ENCODE data around the gene TANGO6.
"Not testable (repeated sequence)": the region's sequence is repeated elsewhere in the genome, so short reads cannot be mapped to it uniquely, and the experiment has no call there.

TANGO6 gene

GRCh38 chr16:68843482-68844210 is at the start of gene TANGO6:
Gene TANGO6 (plus strand): TSS chr16:68843531. CDS start chr16:68843618, 87 bp downstream.
- peak; percentile 80 for DNase-seq

GRCh38 chr16:68798398-68798797 is 44.9 kb upstream of the TANGO6 start:
- no peak for DNase-seq

DNA sequence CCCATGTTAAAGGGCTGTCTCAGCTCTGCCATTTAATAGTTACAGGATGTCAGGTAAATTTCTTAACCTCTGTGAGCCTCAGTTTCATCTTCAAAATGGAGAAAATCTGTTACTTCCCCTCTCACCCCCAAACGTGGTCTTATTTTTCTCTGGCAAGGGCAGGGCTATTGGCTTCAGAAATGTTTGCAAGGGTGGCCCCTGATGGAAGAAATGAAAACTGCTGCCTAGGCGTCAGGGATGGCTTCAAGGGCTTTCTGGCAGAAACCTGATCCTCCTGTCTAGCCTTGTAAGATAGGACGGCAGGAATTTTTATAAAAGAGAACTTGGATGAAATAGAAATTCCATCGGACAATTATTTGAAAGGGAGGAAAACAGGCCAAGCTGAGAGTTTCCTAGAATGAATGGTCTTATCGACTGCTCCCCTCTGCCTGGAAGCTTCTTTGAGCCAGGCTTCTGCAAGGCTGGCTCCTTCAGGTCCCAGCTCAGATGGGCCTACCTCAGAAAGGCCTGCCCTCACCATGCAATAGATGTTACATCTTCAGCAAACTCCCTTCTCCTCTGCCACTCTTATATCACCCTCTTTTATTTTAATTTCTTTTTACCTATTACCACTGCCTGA is 43.0 kb upstream of the TANGO6 start:
- peak; percentile 87 for DNase-seq

DNA sequence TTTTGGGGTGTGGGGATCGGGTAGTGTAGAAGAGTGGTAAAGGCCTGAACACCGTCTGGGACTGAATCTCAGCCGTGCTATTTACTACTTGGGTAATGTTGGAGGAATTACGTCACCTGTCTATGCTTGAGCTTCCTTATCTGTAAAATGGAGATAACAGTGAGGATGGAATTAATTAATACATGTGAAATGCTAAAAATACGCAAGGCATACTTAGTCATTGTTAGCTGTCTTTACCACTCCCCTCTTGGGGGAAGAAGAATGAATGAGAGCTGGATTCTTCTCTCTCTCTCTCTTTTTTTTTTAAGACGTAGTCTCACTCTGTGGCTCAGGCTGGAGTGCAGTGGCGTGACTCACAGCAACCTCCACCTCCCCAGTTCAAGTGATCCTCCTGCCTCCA is 41.1 kb upstream of the TANGO6 start:
- peak; percentile 90 for DNase-seq

GRCh38 chr16:68806422-68806821 is 36.9 kb upstream of the TANGO6 start:
- DNase-seq, result no peak

GRCh38 chr16:68806981-68807380 is 36.4 kb upstream of the TANGO6 start:
- no peak for DNase-seq

DNA sequence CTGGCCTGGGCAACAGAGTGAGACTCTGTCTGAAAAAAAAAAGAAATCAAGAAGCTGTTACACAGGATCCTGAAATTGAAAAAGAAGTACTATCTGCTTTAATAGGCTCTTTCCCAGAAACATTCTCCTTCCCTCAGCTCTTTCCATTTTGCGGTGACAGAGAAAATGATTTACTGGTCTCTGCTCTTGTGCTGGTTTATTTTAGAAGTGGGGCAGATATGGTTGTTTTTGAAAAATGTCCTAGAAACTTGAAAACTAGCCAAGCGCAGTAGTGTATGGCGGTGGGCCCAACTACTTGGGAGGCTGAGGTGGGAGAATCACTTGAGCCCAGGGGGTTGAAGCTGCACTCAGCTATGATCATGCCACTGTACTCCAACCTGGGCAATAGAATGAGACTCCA is 28.8 kb upstream of the TANGO6 start:
- DNase-seq, result no peak

DNA sequence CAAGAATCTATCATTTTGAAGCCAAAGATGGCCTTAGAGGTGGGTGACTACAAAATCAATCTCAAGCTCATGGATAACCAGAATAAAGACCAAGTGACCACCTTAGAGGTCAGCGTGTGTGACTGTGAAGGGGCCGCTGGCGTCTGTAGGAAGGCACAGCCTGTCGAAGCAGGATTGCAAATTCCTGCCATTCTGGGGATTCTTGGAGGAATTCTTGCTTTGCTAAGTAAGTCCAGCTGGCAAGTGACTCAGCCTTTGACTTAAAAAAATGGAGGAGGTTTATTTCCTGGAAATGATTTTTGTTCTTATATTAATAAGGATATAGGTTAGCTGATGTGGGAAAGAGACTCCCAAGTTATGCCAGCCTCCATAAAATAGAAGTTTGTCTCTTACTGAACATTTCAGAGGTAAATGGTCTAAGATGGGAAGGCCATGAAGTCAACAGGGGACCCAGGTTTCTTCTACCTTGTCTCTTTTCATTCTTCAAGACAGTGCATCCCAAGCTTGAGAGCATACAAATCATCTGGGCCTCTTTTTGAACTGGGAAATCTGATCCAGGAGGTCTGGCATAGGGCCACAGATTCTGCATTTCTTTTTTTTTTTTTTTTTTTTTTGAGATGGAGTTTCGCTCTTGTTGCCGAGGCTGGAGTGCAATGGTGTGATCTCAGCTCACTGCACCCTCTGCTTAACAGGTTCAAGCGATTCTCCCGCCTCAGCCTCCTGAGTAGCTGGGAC is 19.8 kb upstream of the TANGO6 start:
- DNase-seq, result peak; percentile 93

- DNase-seq, result no peak
These were observed 17.9 kb upstream of the TANGO6 start for GRCh38 chr16:68825427-68825826.

DNA sequence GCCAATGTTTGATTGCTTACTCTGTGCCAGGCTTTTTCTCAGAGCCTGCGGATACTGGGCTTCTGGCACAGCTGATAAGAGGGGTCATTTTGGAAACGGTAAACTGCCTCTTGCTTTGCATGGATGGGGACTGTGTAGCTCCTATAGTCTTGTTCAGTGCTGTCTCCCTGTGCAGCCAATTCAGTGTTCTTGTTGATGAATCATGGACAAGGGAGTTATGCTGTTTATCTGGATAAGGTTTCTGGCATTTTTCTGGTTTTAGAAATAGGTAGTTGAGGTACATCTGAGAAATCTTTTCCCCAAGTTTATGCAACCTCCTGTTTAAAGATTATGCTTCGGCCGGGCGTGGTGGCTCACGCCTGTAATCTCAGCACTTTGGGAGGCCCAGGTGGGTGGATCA is 16.7 kb upstream of the TANGO6 start:
- no peak for DNase-seq

DNA sequence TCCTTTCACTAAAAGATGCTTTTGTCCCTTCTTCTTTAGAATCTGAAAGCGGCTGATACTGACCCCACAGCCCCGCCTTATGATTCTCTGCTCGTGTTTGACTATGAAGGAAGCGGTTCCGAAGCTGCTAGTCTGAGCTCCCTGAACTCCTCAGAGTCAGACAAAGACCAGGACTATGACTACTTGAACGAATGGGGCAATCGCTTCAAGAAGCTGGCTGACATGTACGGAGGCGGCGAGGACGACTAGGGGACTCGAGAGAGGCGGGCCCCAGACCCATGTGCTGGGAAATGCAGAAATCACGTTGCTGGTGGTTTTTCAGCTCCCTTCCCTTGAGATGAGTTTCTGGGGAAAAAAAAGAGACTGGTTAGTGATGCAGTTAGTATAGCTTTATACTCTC is 10.1 kb upstream of the TANGO6 start:
- no peak for DNase-seq

DNA sequence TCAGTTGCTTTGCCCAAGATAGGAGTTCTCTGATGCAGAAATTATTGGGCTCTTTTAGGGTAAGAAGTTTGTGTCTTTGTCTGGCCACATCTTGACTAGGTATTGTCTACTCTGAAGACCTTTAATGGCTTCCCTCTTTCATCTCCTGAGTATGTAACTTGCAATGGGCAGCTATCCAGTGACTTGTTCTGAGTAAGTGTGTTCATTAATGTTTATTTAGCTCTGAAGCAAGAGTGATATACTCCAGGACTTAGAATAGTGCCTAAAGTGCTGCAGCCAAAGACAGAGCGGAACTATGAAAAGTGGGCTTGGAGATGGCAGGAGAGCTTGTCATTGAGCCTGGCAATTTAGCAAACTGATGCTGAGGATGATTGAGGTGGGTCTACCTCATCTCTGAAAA is 8.8 kb upstream of the TANGO6 start:
- no peak for DNase-seq

- no peak for DNase-seq
These were observed 7.4 kb upstream of the TANGO6 start for GRCh38 chr16:68835970-68836369.

- DNase-seq, result no peak
These were observed 3.5 kb upstream of the TANGO6 start for GRCh38 chr16:68839831-68840230.

DNA sequence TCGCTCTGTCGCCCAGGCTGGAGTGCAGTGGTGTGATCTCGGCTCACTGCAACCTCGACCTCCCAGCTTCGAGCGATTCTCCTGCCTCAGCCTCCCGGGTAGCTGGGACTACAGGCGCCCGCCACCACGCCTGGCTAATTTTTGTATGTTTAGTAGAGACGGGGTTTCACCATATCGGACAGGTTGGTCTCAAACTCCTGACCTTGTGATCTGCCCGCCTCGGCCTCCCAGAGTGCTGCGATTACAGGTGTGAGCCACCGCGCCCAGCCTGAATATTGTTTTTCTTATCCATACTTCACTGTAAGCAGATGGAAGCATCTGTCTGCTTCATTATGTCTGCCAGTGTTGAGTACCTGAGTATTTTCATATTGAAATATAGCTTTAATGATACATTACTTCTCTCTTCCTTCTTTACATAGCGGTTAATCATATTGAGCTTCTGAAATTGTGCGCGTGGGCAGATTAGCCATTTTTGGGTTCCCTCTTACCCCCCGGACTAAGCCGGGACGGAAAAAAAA is 308 bp upstream of the TANGO6 start:
- not testable (repeated sequence) for DNase-seq

DNA sequence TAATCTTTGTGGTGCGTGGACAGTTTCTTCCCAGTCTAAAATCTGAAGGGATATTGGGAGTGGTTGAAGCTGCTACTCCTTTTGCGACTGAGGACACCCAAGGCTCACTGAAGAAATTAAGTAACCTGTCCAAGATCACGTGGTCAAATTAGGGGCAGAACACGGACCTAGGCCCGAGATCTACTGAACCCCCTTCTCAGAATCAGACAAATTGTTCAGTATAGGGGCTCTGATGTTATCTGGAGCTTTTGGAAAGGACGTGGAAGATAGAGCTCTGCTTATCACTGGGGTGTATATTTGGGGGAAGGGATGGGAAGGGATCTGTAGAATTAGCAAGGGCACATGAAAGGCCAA is 857 bp downstream of the TANGO6 start:
- no peak for DNase-seq

GRCh38 chr16:68848786-68849185 is 5.5 kb downstream of the TANGO6 start:
- no peak for DNase-seq

- no peak for DNase-seq
These were observed 7.2 kb downstream of the TANGO6 start for GRCh38 chr16:68850481-68850880.

GRCh38 chr16:68851601-68852000 is 8.3 kb downstream of the TANGO6 start:
- no peak for DNase-seq

- no peak for DNase-seq
These were observed 14.1 kb downstream of the TANGO6 start for GRCh38 chr16:68857479-68857878.

DNA sequence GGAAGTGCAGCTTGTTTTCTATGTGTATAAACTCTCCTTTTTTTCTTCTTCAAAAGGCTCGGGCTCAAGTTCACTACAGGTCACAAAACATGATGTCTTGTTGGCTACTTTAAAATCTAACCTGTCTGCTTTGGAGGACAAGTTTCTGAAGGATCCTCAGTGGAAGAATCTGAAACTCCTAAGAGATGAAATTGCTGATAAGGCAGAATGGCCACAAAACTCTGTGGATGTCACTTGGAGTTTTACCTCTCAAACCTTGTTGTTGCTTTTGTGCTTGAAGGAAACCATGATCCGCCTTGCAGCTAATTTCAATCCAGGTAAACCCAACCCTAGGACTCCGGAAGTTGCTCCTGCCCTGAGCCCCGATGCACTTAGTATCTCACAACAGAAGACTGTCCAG is 16.5 kb downstream of the TANGO6 start:
- no peak for DNase-seq

DNA sequence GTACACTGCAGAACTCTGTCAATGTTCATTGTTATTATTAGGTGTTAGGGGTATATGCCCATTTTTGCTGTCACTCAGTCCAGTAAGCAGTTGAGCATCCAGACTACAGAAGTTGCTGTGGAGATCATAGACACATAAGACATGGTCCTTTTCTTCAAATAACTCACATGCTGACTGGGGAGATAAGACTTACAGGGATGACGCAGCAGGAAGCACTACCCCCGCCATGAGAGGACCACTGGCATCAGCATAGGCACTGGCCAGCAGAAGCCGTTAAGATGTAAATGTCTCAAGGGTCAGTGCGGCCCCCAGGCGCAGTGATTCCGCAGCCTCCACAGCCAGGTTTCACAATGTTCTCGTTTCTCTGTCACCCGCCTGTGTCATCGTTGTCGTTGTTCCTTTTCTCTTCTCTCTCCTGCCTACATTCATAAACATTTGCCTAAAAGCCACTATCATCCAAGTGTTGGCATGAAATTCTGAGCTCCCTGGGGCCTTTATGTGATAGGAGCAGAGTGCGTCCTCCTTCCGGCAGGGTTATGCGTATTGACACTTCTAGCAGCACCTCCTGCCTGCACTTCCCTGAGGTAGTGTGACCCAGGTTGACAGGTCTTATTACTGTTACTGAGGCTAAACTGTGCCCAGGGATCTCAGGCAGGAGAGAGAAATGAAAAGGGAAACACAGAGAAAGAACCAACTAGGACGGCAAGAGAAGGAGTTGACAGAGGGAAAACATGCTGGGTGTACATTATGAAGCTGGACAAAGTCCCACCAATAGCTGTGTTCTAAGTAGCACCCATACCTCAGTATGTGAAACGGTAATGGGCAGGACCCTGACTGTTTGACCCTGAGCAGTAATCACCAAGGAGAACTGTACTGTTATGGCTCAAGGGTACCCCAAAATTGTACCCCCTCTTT is 17.9 kb downstream of the TANGO6 start:
- no peak for DNase-seq

- DNase-seq, result no peak
These were observed 23.6 kb downstream of the TANGO6 start for GRCh38 chr16:68866933-68867332.
